ENCODE results near the gene PRDM15. TPM values are rescaled to one million over a fixed set of nuclear protein-coding genes. Genes with fewer than 3 reads are reported as not detected.

PRDM15 gene
- total RNA-seq, 1 experiment from 2014 or later = 5.7 TPM

DNA sequence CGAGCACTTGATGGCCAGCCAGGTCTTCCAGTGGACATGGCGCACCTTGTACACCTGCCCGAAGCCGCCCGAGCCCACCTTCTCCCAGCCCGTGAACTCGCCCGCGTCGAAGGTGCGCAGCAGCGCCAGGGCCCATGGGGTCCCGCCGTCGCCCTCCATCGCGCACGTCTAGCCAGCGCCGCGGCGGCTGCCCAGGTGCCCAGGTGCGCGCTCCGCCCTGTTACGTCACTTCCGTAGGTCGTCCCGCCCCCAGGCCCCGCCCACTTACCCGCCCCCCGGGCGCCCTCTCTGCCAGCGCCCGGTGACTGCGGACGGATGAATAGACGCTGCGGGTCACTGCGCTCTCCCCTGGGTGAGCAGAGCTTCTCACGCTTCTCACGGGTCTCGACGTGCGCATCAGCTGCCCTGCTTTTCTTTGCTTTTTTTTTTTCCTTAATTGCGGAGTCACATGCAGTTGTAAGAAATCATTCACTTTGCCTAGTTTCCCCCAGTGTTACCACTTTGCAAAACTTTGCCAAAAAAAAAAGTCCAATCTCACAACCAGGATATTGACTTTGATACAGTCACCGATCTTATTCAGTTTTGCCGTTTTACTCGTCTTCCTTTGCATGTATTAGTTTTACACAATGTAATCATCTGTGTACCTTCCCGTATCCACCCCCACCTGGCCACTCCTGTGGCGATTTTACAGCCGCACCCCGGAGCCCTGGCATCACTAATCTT, 112.1 kb downstream of the PRDM15 start, which contains the start of gene RIPK4:
Gene RIPK4, minus strand, starts transcription at position 170 of the 723 bp plus-strand sequence. Its CDS starts 11 bp downstream, at position 159.
- H3K36me3 Mint-ChIP-seq (ENCODE audit: insufficient read depth, unreplicated experiment) = peaks cover 48% of the 10 kb centered on the region
- POLR2A ChIA-PET = interaction anchor here (0.6 to 12.7 kb wide), 20 partner anchors 8 to 152 kb away, joined by 3 to 238 read pairs (median 10); no protein-coding TSS in a partner anchor
- peaks cover 36% of the 10 kb centered on the region for H3K4me1 Mint-ChIP-seq (ENCODE audit: insufficient read depth, unreplicated experiment)
- BruUV-seq (replicated peaks) = TSS peak; percentile 67
- no peaks in the 10 kb centered on the region for H3K27me3 Mint-ChIP-seq (ENCODE audit: insufficient read depth, unreplicated experiment)
- no peaks in the 10 kb centered on the region for H3K9me3 Mint-ChIP-seq (ENCODE audit: unreplicated experiment)
- intact Hi-C loops (cut with micrococcal nuclease) = loop anchor here (2.0 to 10.0 kb wide), 2 partner anchors 88 to 602 kb away; partner anchors contain the start of gene BACE2
- peak within 1 kb of the TSS; percentile 87 for H3K4me3 Mint-ChIP-seq (ENCODE audit: unreplicated experiment)
- TF ChIP-seq, protein P1, sequence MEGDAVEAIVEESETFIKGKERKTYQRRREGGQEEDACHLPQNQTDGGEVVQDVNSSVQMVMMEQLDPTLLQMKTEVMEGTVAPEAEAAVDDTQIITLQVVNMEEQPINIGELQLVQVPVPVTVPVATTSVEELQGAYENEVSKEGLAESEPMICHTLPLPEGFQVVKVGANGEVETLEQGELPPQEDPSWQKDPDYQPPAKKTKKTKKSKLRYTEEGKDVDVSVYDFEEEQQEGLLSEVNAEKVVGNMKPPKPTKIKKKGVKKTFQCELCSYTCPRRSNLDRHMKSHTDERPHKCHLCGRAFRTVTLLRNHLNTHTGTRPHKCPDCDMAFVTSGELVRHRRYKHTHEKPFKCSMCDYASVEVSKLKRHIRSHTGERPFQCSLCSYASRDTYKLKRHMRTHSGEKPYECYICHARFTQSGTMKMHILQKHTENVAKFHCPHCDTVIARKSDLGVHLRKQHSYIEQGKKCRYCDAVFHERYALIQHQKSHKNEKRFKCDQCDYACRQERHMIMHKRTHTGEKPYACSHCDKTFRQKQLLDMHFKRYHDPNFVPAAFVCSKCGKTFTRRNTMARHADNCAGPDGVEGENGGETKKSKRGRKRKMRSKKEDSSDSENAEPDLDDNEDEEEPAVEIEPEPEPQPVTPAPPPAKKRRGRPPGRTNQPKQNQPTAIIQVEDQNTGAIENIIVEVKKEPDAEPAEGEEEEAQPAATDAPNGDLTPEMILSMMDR (IDR thresholded peaks at IDR 0.05; ENCODE audit: unreplicated experiment) = no peak
- peak within 1 kb of the TSS; percentile 87 for H3K27ac Mint-ChIP-seq (ENCODE audit: low read depth, unreplicated experiment)
- peak; percentile 87 for DNase-seq (ENCODE audit: unreplicated experiment)
- CTCF ChIA-PET = interaction anchor here (0.6 to 12.0 kb wide), 6 partner anchors 10 to 485 kb away, joined by 3 to 163 read pairs (median 4); no protein-coding TSS in a partner anchor

DNA sequence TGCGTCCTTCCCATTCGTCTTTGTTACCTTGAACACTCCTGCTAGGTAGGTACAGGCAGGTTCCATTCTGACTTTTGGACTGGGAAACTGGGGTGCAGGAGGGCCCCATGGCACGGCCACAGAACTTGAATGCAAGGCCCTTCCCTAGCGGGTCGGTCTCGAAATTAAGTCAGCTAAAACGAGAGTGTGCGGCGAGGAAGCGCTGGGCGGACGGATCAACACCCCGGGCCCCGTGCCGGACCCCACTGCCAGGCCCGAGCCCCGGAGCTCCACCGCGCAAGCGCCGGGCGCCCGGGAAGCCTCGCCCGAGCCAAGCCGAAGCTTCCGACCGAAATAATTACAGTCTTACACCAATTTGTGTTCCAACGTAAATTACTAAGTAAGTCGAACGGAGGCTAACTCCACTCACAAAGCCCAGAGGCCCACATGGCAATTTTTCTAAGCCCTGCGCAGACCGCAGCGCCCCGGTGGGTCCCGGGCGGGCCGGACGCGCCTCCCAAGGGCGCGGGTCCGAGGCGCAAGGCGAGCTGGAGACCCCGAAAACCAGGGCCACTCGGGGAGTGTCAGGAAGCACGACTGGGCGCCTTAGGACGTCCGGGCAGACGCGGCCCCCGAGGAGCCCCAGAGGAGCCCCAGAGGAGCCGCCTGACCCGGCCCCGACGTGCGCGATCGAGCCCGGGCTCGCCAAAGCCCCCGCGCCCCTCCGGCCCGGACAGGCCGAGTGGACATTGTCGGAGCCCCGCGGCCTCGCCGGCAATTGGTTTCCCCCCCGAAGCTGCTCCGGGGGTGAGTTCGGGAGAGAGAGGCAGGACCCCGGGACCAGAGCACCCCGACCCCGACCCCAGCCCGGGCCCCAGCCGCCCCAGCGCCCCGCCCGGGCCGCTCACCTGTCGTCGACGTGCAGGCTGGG, 112.9 kb downstream of the PRDM15 start:
- H3K9me3 Mint-ChIP-seq (ENCODE audit: unreplicated experiment) = no peaks in the 10 kb centered on the region
- H3K27me3 Mint-ChIP-seq (ENCODE audit: insufficient read depth, unreplicated experiment) = no peaks in the 10 kb centered on the region
- H3K4me3 Mint-ChIP-seq (ENCODE audit: unreplicated experiment) = peak overlapping the region; percentile 87
- intact Hi-C loops (cut with micrococcal nuclease) = loop anchor here (2.0 to 10.0 kb wide), 2 partner anchors 87 to 601 kb away; partner anchors contain the start of gene BACE2
- TF ChIP-seq, protein P1 (IDR thresholded peaks at IDR 0.05; ENCODE audit: unreplicated experiment) = no peak
- ChIA-PET CTCF (interaction anchor here (0.6 to 12.0 kb wide), 18 partner anchors 10 to 1123 kb away, joined by 3 to 163 read pairs (median 6); no protein-coding TSS in a partner anchor), POLR2A (interaction anchor here (0.6 to 12.7 kb wide), 18 partner anchors 10 to 435 kb away, joined by 3 to 238 read pairs (median 9); no protein-coding TSS in a partner anchor)
- peaks cover 53% of the 10 kb centered on the region for H3K36me3 Mint-ChIP-seq (ENCODE audit: insufficient read depth, unreplicated experiment)
- H3K27ac Mint-ChIP-seq (ENCODE audit: low read depth, unreplicated experiment) = peak overlapping the region; percentile 87
- no TSS peak for BruUV-seq (replicated peaks)
- peaks cover 38% of the 10 kb centered on the region for H3K4me1 Mint-ChIP-seq (ENCODE audit: insufficient read depth, unreplicated experiment)
- no peak for DNase-seq (ENCODE audit: unreplicated experiment)

DNA sequence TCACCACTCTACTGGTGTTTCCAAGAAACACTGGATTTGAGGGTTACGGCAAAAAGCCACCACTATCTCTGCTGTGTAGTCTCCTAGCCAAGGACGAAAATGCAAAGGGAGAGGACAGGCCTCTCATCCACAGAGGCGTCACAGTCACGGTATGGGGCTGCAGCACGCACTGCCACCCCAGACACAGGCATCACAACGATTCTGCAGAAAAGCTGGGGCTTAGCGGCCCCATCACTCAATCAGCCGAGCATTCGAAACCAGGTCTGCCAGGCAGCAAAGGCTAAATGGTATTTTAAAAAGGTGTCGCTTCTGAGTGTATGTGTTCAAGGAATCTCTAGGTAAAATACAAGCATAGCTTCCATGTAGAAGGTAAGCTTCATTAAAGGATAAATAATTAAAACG, 113.7 kb downstream of the PRDM15 start:
- no peaks in the 10 kb centered on the region for H3K9me3 Mint-ChIP-seq (ENCODE audit: unreplicated experiment)
- H3K36me3 Mint-ChIP-seq (ENCODE audit: insufficient read depth, unreplicated experiment) = peaks cover 59% of the 10 kb centered on the region
- TSS peak; percentile 36 for BruUV-seq (replicated peaks)
- peak overlapping the region; percentile 87 for H3K4me3 Mint-ChIP-seq (ENCODE audit: unreplicated experiment)
- H3K27ac Mint-ChIP-seq (ENCODE audit: low read depth, unreplicated experiment) = peak overlapping the region; percentile 70
- H3K27me3 Mint-ChIP-seq (ENCODE audit: insufficient read depth, unreplicated experiment) = no peaks in the 10 kb centered on the region
- intact Hi-C loops (cut with micrococcal nuclease) = loop anchor here (10.0 kb wide), 1 partner anchor 601 kb away; the partner anchor contains the start of gene BACE2
- DNase-seq (ENCODE audit: unreplicated experiment) = no peak
- H3K4me1 Mint-ChIP-seq (ENCODE audit: insufficient read depth, unreplicated experiment) = peaks cover 46% of the 10 kb centered on the region
- TF ChIP-seq, protein P1 (IDR thresholded peaks at IDR 0.05; ENCODE audit: unreplicated experiment) = no peak
- ChIA-PET POLR2A (interaction anchor here (0.6 to 12.7 kb wide), 16 partner anchors 11 to 436 kb away, joined by 3 to 238 read pairs (median 9); no protein-coding TSS in a partner anchor), CTCF (interaction anchor here (0.6 to 12.0 kb wide), 15 partner anchors 10 to 1124 kb away, joined by 3 to 163 read pairs (median 7); no protein-coding TSS in a partner anchor)

All from MCF 10A (cell line).